K562 (cell line): Measurements from ENCODE around the gene LAMP1. TPM values are rescaled to one million over a fixed set of nuclear protein-coding genes. Genes with fewer than 3 reads are reported as not detected.

Experiments
- ATAC-seq: fragments of 200-7000 bp; cut with Tn5 transposase; 3 replicates; pipeline ENCODE4 v1.9.1; 2020; ENCODE audit warnings: moderate library complexity
- BruUV-seq: library from RNA; stranded (reverse); fragments of 400-500 nt; replicated peaks from 2 replicates; lab custom pipeline; 2021; lab: Mats Ljungman, UMichigan
- CTCF ChIA-PET: fragments of 300-600 bp; formaldehyde crosslinking; extraction: SDS; loops from one replicate; lab custom pipeline; 2021; ENCODE audit warnings: low intra/inter-chr PET ratio; lab: Yijun Ruan, JAX
- POLR2A ChIA-PET: fragments of 300-600, 350-650 bp; sonication (Branson Sonifier 250); formaldehyde crosslinking; extraction: SDS; loops from one replicate; lab custom pipeline; 2021; ENCODE audit warnings: antibody characterized with exemption, inconsistent platforms; lab: Yijun Ruan, JAX
- DNase-seq, 4 experiments: peaks; one replicate each; pipeline versions ENCODE4 v3.0.0 to v3.0.0-alpha.2; 2011 to 2018; ENCODE audit warnings: low spot score in 3 of 4, mixed read lengths in 3 of 4; ENCODE audit errors: extremely low read depth in 1 of 4
- FAIRE-seq: peaks from 2 replicates; lab custom pipeline; 2011; peaks lifted over from hg19 to GRCh38; lab: Jason Lieb, UNC
- H2AFZ ChIP-seq: 2 replicates; pipeline ENCODE4 v1.6.0; 2011; ENCODE audit warnings: low read depth, low read length, control low read depth, inconsistent platforms
- H3K27ac ChIP-seq: fragments of 200-600 bp; 3 replicates; pipeline ENCODE4 v1.8.0; 2011; ENCODE audit warnings: low read depth, mild to moderate bottlenecking, control low read depth, inconsistent platforms, low read length, moderate library complexity, mixed read lengths; ENCODE audit errors: extremely low read depth
- H3K27me3 ChIP-seq, 2 experiments: fragments of 300-600 bp in 1 of 2; 2 replicates in 1 of 2; 3 replicates in 1 of 2; pipeline versions ENCODE4 v1.6.0 to v1.8.0; 2011; ENCODE audit warnings: inconsistent platforms in 2 of 2, low read length in 2 of 2, mild to moderate bottlenecking in 1 of 2, mixed read lengths in 1 of 2, moderate library complexity in 1 of 2; ENCODE audit not compliant: control insufficient read depth in 2 of 2, insufficient read depth in 2 of 2
- H3K36me3 ChIP-seq: fragments of 300-600 bp; 3 replicates; pipeline ENCODE4 v1.8.0; 2011; ENCODE audit warnings: mild to moderate bottlenecking, low read length, inconsistent platforms; ENCODE audit not compliant: control insufficient read depth, insufficient read depth
- H3K4me1 ChIP-seq, 2 experiments: fragments of 200-600 bp in 1 of 2; replicated peaks in 1 of 2; 2 replicates in 1 of 2; 3 replicates in 1 of 2; pipeline versions ENCODE4 v1.5.1 to v1.8.0; 2011; ENCODE audit warnings: inconsistent platforms in 2 of 2, low read length in 2 of 2, mild to moderate bottlenecking in 1 of 2, mixed read lengths in 1 of 2, moderate library complexity in 1 of 2; ENCODE audit not compliant: control insufficient read depth in 2 of 2, insufficient read depth in 2 of 2
- H3K4me2 ChIP-seq: 2 replicates; pipeline ENCODE4 v1.6.1; 2011; ENCODE audit warnings: low read length, control low read depth, inconsistent platforms, mixed read lengths; ENCODE audit not compliant: insufficient read depth
- H3K4me3 ChIP-seq: fragments of 200-600 bp; sonication (generic), shearing (Covaris generic); 2 replicates; pipeline ENCODE4 v1.5.1; 2016; ENCODE audit warnings: control low read depth, inconsistent platforms
- H3K79me2 ChIP-seq: fragments of 200-600 bp; 3 replicates; pipeline ENCODE4 v1.8.0; 2011; ENCODE audit warnings: low read length, inconsistent platforms; ENCODE audit not compliant: control insufficient read depth, insufficient read depth
- H3K9ac ChIP-seq, 2 experiments: 2 replicates each; pipeline versions ENCODE4 v1.6.0 to v1.6.1; 2011; ENCODE audit warnings: low read depth in 2 of 2, low read length in 2 of 2, control low read depth in 1 of 2, inconsistent platforms in 1 of 2, mild to moderate bottlenecking in 1 of 2, mixed read lengths in 1 of 2; ENCODE audit not compliant: insufficient read depth in 1 of 2
- H3K9me1 ChIP-seq: one replicate; pipeline ENCODE4 v1.6.0; 2011; ENCODE audit warnings: inconsistent platforms, mild to moderate bottlenecking, low read length, moderate library complexity; ENCODE audit not compliant: control insufficient read depth, insufficient read depth
- H3K9me3 ChIP-seq: replicated peaks from 2 replicates; pipeline ENCODE4 v1.5.1; 2011; ENCODE audit warnings: low read depth, low read length, inconsistent platforms; ENCODE audit not compliant: control insufficient read depth, insufficient read depth
- H4K20me1 ChIP-seq: replicated peaks from 2 replicates; pipeline ENCODE4 v1.6.1; 2011; ENCODE audit warnings: low read length, inconsistent platforms, mixed read lengths; ENCODE audit not compliant: control insufficient read depth, insufficient read depth
- KDM2B ChIP-seq: fragments of 250-450 bp; sonication (Bioruptor Pico); IDR thresholded peaks from 2 replicates; pipeline ENCODE4 v1.8.0; 2021; ENCODE audit warnings: mild to moderate bottlenecking, moderate library complexity
- MCM2 ChIP-seq: fragments of 450-650 bp; IDR thresholded peaks from 2 replicates; pipeline ENCODE4 v1.6.1; 2017; ENCODE audit warnings: low read depth, mild to moderate bottlenecking
- RBFOX2 ChIP-seq: fragments of 200-400 bp; formaldehyde crosslinking; IDR thresholded peaks from 2 replicates; pipeline ENCODE4 v1.6.1; 2017; ENCODE audit warnings: low read depth, mild to moderate bottlenecking, low read length, moderate library complexity
- TBL1XR1 ChIP-seq, 2 experiments: IDR thresholded peaks; 2 replicates each; pipeline ENCODE4 v1.6.1; 2012; ENCODE audit warnings: improper control_type of control experiment in 2 of 2, low read length in 2 of 2, mild to moderate bottlenecking in 1 of 2
- TGIF2 ChIP-seq: sonication (generic); formaldehyde crosslinking; IDR thresholded peaks from 2 replicates; pipeline ENCODE4 v1.8.1; 2022; ENCODE audit warnings: mild to moderate bottlenecking, missing genetic modification reagents, moderate library complexity
- THAP12 ChIP-seq: fragments of 250-450 bp; sonication (Bioruptor Pico); IDR thresholded peaks from 2 replicates; pipeline ENCODE4 v1.9.0; 2021; ENCODE audit warnings: mild to moderate bottlenecking, inconsistent platforms
- ZBTB33 ChIP-seq: sonication (generic); formaldehyde crosslinking; IDR thresholded peaks from 2 replicates; pipeline ENCODE4 v1.8.1; 2023; ENCODE audit warnings: mild to moderate bottlenecking, missing genetic modification reagents
- ZNF668 ChIP-seq: fragments of 250-450 bp; sonication (Bioruptor Pico); IDR thresholded peaks from 2 replicates; pipeline ENCODE4 v1.8.0; 2022; ENCODE audit warnings: mild to moderate bottlenecking, inconsistent platforms
- WGBS: fragments of 100-300 bp; shearing (Covaris generic); methylation state at CpG from one replicate; pipeline ENCODE4 v1.1.6; 2016; ENCODE audit warnings: low coverage, mixed read lengths; ENCODE audit not compliant: insufficient coverage; ENCODE audit errors: missing lambda C conversion rate; 5-methylcytosine and 5-hydroxymethylcytosine counted together
- in situ Hi-C: fragments of 300-500 bp; cut with MboI; formaldehyde crosslinking; loops from 4 replicates; pipeline ENCODE4 v1.15.0; 2018; ENCODE audit warnings: inconsistent platforms, mixed read lengths
- intact Hi-C: fragments of 100-400 bp; cut with micrococcal nuclease; formaldehyde crosslinking; loops from 2 replicates; pipeline ENCODE4 v1.14.2; 2022
- polyA plus RNA-seq, 8 experiments: library from polyadenylated mRNA; depleted of rRNA in 4 of 8; stranded (reverse) in 5 of 8; unstranded in 3 of 8; fragments of >200 nt; fragmentation: Nextera tagmentation in 2 of 8; fragmentation: Illumina TruSeq in 1 of 8; extraction: Ambion mirVana in 2 of 8; extraction: Trizol in 1 of 8; gene quantifications; 2 replicates each; pipeline versions ENCODE4 v1.2.1 to v1.2.3, GENCODE V29; 2011 to 2014; ENCODE audit warnings: inconsistent platforms in 1 of 8, missing spikeins in 1 of 8
- total RNA-seq, 7 experiments: library from RNA; depleted of rRNA in 6 of 7; stranded (reverse); fragments of >200 nt in 6 of 7; fragmentation: Illumina TruSeq in 2 of 7; extraction: Trizol in 2 of 7; gene quantifications; 2 replicates each; pipeline versions ENCODE4 v1.2.1 to v1.2.3, GENCODE V29; 2011 to 2021; ENCODE audit warnings: low replicate concordance in 1 of 7

The LAMP1 gene
- total and polyA plus RNA-seq, 9 of the 15 experiments (the other 6 are each of a cell fraction or from before 2014, with no cell fraction given) = 2.2 to 70.1 (median 30.5) TPM

- TF ChIP-seq RBFOX2 = 0 out of 2 replicates have a peak, but pooled peaks have one; percentile 19
- no peak for TF ChIP-seq TBL1XR1 (IDR thresholded peaks at IDR 0.05; ENCODE audit: low read length in 2 of 2)
- TF ChIP-seq, all 486 proteins: peak for 1
- Histone ChIP-seq H3K4me3 (no peak overlapping the region), H3K4me1 (peaks cover 4 to 44% of the 10 kb centered on the region in 2 experiments; a peak in 4 of 5 replicates), H3K9me3 (no peaks in the 10 kb centered on the region), H3K9me1 (no peaks in the 10 kb centered on the region), H2AFZ (peak overlapping the region; percentile 34; the same call in 1 of the 2 replicates), H3K36me3 (no peaks in the 10 kb centered on the region), H3K27me3 (no peaks in the 10 kb centered on the region), H3K79me2 (peaks cover 8% of the 10 kb centered on the region; the same call in 2 of the 3 replicates), H4K20me1 (no peaks in the 10 kb centered on the region), H3K27ac (no peak overlapping the region), H3K9ac (peak overlapping the region in 1 of 2 experiments; percentile 70; a peak in 2 of 4 replicates), H3K4me2 (no peak overlapping the region)
- in situ Hi-C loops (no loop called here), intact Hi-C loops (no loop called here)
- FAIRE-seq (no peak), DNase-seq (no peak), ATAC-seq (no peak)
- ChIA-PET CTCF (no interaction called here), POLR2A (no interaction called here)
- whole genome bisulfite sequencing = 76% methylated on average over 19 of the region's 41 CpGs
- no TSS peak for BruUV-seq
Observed at GRCh38 chr13:113364901-113365582, 68.0 kb downstream of the LAMP1 start.

- Histone ChIP-seq H3K9me3 (no peaks in the 10 kb centered on the region), H3K27me3 (no peaks in the 10 kb centered on the region), H3K9ac (peak overlapping the region in 1 of 2 experiments; percentile 31; a peak in 1 of 4 replicates), H2AFZ (no peak overlapping the region), H3K9me1 (no peaks in the 10 kb centered on the region), H3K36me3 (no peaks in the 10 kb centered on the region), H3K4me3 (no peak overlapping the region), H3K4me2 (no peak overlapping the region), H3K4me1 (peaks cover 0 to 41% of the 10 kb centered on the region in 2 experiments; a peak in 3 of 5 replicates), H3K27ac (no peak overlapping the region), H4K20me1 (no peaks in the 10 kb centered on the region), H3K79me2 (peaks cover 8% of the 10 kb centered on the region; the same call in 2 of the 3 replicates)
- no peak for DNase-seq
- no peak for FAIRE-seq
- CTCF ChIA-PET = no interaction called here
- WGBS = 87% methylated on average over 15 of the region's 22 CpGs
- POLR2A ChIA-PET = interaction anchor here (0.9 kb wide), 1 partner anchor 31 kb away, joined by 3 read pairs; no protein-coding TSS in a partner anchor
- intact Hi-C loops = no loop called here
- no TSS peak for BruUV-seq
- no peak for ATAC-seq
- TF ChIP-seq MCM2 (no peak), ZNF668 (no peak), TGIF2 (no peak), THAP12 (no peak), KDM2B (CRISPR knock-in tag) (no peak), ZBTB33 (CRISPR knock-in tag) (no peak)
- in situ Hi-C loops = no loop called here
Observed at GRCh38 chr13:113365583-113365970, 68.5 kb downstream of the LAMP1 start.
